Liver (tissue), 3 donors: ENCODE data around the gene TMEM135.

ENCODE experiments used
- ATF3 ChIP-seq: IDR thresholded peaks from 2 replicates; pipeline ENCODE4 v1.6.1; 2016; ENCODE audit warnings: antibody characterized with exemption
- CTCF ChIP-seq: fragments of 150-350 bp; IDR thresholded peaks from 2 replicates; pipeline ENCODE4 v1.5.1; 2017; ENCODE audit warnings: improper control_type of control experiment, low read depth, low read length; ENCODE audit not compliant: missing input control
- EGR1 ChIP-seq, 2 donors: IDR thresholded peaks; 2 replicates each; pipeline ENCODE4 v1.6.1; 2016 to 2018; ENCODE audit warnings: antibody characterized with exemption in 2 of 2, low read depth in 2 of 2
- FOXA1 ChIP-seq: IDR thresholded peaks from 2 replicates; pipeline ENCODE4 v1.6.1; 2016; ENCODE audit warnings: antibody characterized with exemption
- GABPA ChIP-seq, 2 donors: IDR thresholded peaks in 1 of 2; conservative IDR thresholded peaks in 1 of 2; 2 replicates each; pipeline ENCODE4 v1.6.1; 2016; ENCODE audit warnings: antibody characterized with exemption in 2 of 2, mild to moderate bottlenecking in 1 of 2, moderate library complexity in 1 of 2
- JUND ChIP-seq, 2 donors: IDR thresholded peaks; 2 replicates each; pipeline ENCODE4 v1.6.1; 2016; ENCODE audit warnings: antibody characterized with exemption in 2 of 2
- SP1 ChIP-seq: IDR thresholded peaks from 2 replicates; pipeline ENCODE4 v1.6.1; 2018; ENCODE audit warnings: antibody characterized with exemption, mild to moderate bottlenecking
- TAF1 ChIP-seq: conservative IDR thresholded peaks from 2 replicates; pipeline ENCODE4 v1.6.1; 2016; ENCODE audit warnings: antibody characterized with exemption, mild to moderate bottlenecking
- ZBTB33 ChIP-seq: IDR thresholded peaks from 2 replicates; pipeline ENCODE4 v1.6.1; 2016; ENCODE audit warnings: antibody characterized with exemption
- donor health status: healthy.
- donor health status: healthy.

- TF ChIP-seq JUND (IDR thresholded peaks at IDR 0.05) = no peak
- TF ChIP-seq CTCF = no peak
- TF ChIP-seq GABPA (IDR thresholded peaks at IDR 0.05 in 1 of 2, conservative IDR thresholded peaks at IDR 0.05 in 1 of 2) = no peak
- TF ChIP-seq EGR1 (IDR thresholded peaks at IDR 0.05; ENCODE audit: low read depth in 2 of 2) = no peak
- no peak for TF ChIP-seq SP1
- TF ChIP-seq FOXA1 = no peak
- no peak for TF ChIP-seq TAF1
- no peak for TF ChIP-seq ATF3
- TF ChIP-seq ZBTB33 = no peak
These were observed 193.3 kb downstream of the TMEM135 start for GRCh38 chr11:87230995-87231394.
